Measurements from ENCODE around the gene RNU1-4. TPM values are rescaled to one million over a fixed set of nuclear protein-coding genes. Genes with fewer than 3 reads are reported as not detected.
A peak's percentile ranks its signal among the peaks of the same experiment; 100 is the strongest.
"Not testable (repeated sequence)": the region's sequence is repeated elsewhere in the genome, so short reads cannot be mapped to it uniquely, and the experiment has no call there.

Gene RNU1-4
- total RNA-seq, 1 donor from 2014 or later = 2,859 TPM

- H3K9me3 Mint-ChIP-seq (ENCODE audit: unreplicated experiment); H3K4me3 Mint-ChIP-seq (ENCODE audit: unreplicated experiment); H3K4me1 Mint-ChIP-seq (ENCODE audit: unreplicated experiment); H3K27me3 Mint-ChIP-seq (ENCODE audit: unreplicated experiment); DNase-seq (ENCODE audit: extremely low spot score, unreplicated experiment); H3K36me3 Mint-ChIP-seq (ENCODE audit: unreplicated experiment); H3K27ac Mint-ChIP-seq (ENCODE audit: unreplicated experiment): not testable (repeated sequence)
These were observed 9.9 kb downstream of the RNU1-4 start for GRCh38 chr1:16749910-16750888.

- not testable (repeated sequence) for H3K9me3 Mint-ChIP-seq (ENCODE audit: unreplicated experiment); H3K27me3 Mint-ChIP-seq (ENCODE audit: unreplicated experiment); DNase-seq (ENCODE audit: extremely low spot score, unreplicated experiment); H3K4me3 Mint-ChIP-seq (ENCODE audit: unreplicated experiment); H3K4me1 Mint-ChIP-seq (ENCODE audit: unreplicated experiment); H3K27ac Mint-ChIP-seq (ENCODE audit: unreplicated experiment); H3K36me3 Mint-ChIP-seq (ENCODE audit: unreplicated experiment)
These were observed 12.5 kb downstream of the RNU1-4 start for GRCh38 chr1:16752770-16753169.

- not testable (repeated sequence) for H3K9me3 Mint-ChIP-seq (ENCODE audit: unreplicated experiment); DNase-seq (ENCODE audit: extremely low spot score, unreplicated experiment); H3K4me1 Mint-ChIP-seq (ENCODE audit: unreplicated experiment); H3K4me3 Mint-ChIP-seq (ENCODE audit: unreplicated experiment); H3K27ac Mint-ChIP-seq (ENCODE audit: unreplicated experiment); H3K27me3 Mint-ChIP-seq (ENCODE audit: unreplicated experiment); H3K36me3 Mint-ChIP-seq (ENCODE audit: unreplicated experiment)
These were observed 15.1 kb downstream of the RNU1-4 start for GRCh38 chr1:16755385-16755784.

GRCh38 chr1:16755932-16756331 is 15.6 kb downstream of the RNU1-4 start:
- H3K27ac Mint-ChIP-seq (ENCODE audit: unreplicated experiment); H3K4me3 Mint-ChIP-seq (ENCODE audit: unreplicated experiment); H3K36me3 Mint-ChIP-seq (ENCODE audit: unreplicated experiment): not testable (repeated sequence)

GRCh38 chr1:16757574-16757973 is 17.3 kb downstream of the RNU1-4 start:
- not testable (repeated sequence) for H3K27ac Mint-ChIP-seq (ENCODE audit: unreplicated experiment); H3K36me3 Mint-ChIP-seq (ENCODE audit: unreplicated experiment); H3K4me3 Mint-ChIP-seq (ENCODE audit: unreplicated experiment); H3K27me3 Mint-ChIP-seq (ENCODE audit: unreplicated experiment); DNase-seq (ENCODE audit: extremely low spot score, unreplicated experiment); H3K4me1 Mint-ChIP-seq (ENCODE audit: unreplicated experiment); H3K9me3 Mint-ChIP-seq (ENCODE audit: unreplicated experiment)

More at GRCh38 chr1:16755932-16756331, 15.6 kb downstream of the RNU1-4 start:
- not testable (repeated sequence) for H3K27me3 Mint-ChIP-seq (ENCODE audit: unreplicated experiment); DNase-seq (ENCODE audit: extremely low spot score, unreplicated experiment); H3K9me3 Mint-ChIP-seq (ENCODE audit: unreplicated experiment); H3K4me1 Mint-ChIP-seq (ENCODE audit: unreplicated experiment)

GRCh38 chr1:16758060-16758459 is 17.7 kb downstream of the RNU1-4 start:
- not testable (repeated sequence) for H3K9me3 Mint-ChIP-seq (ENCODE audit: unreplicated experiment); H3K27ac Mint-ChIP-seq (ENCODE audit: unreplicated experiment); H3K4me1 Mint-ChIP-seq (ENCODE audit: unreplicated experiment); H3K27me3 Mint-ChIP-seq (ENCODE audit: unreplicated experiment); H3K36me3 Mint-ChIP-seq (ENCODE audit: unreplicated experiment); H3K4me3 Mint-ChIP-seq (ENCODE audit: unreplicated experiment)
- DNase-seq (ENCODE audit: extremely low spot score, unreplicated experiment) = peak; percentile 40

- H3K4me3 Mint-ChIP-seq (ENCODE audit: unreplicated experiment); H3K9me3 Mint-ChIP-seq (ENCODE audit: unreplicated experiment); H3K4me1 Mint-ChIP-seq (ENCODE audit: unreplicated experiment); H3K27ac Mint-ChIP-seq (ENCODE audit: unreplicated experiment); H3K27me3 Mint-ChIP-seq (ENCODE audit: unreplicated experiment); H3K36me3 Mint-ChIP-seq (ENCODE audit: unreplicated experiment): not testable (repeated sequence)
- peak; percentile 86 for DNase-seq (ENCODE audit: extremely low spot score, unreplicated experiment)
These were observed 18.8 kb downstream of the RNU1-4 start for GRCh38 chr1:16759041-16759493.

- H3K27me3 Mint-ChIP-seq (ENCODE audit: unreplicated experiment) = not testable (repeated sequence)
- DNase-seq (ENCODE audit: extremely low spot score, unreplicated experiment) = peak; percentile 70
These were observed 19.5 kb downstream of the RNU1-4 start for GRCh38 chr1:16759650-16760455.

GRCh38 chr1:16760456-16760765 is 20.1 kb downstream of the RNU1-4 start:
- H3K4me3 Mint-ChIP-seq (ENCODE audit: unreplicated experiment); H3K9me3 Mint-ChIP-seq (ENCODE audit: unreplicated experiment); H3K36me3 Mint-ChIP-seq (ENCODE audit: unreplicated experiment); H3K27me3 Mint-ChIP-seq (ENCODE audit: unreplicated experiment); H3K27ac Mint-ChIP-seq (ENCODE audit: unreplicated experiment); H3K4me1 Mint-ChIP-seq (ENCODE audit: unreplicated experiment): not testable (repeated sequence)
- DNase-seq (ENCODE audit: extremely low spot score, unreplicated experiment) = peak; percentile 66

More at GRCh38 chr1:16759650-16760455, 19.5 kb downstream of the RNU1-4 start:
- H3K4me1 Mint-ChIP-seq (ENCODE audit: unreplicated experiment); H3K27ac Mint-ChIP-seq (ENCODE audit: unreplicated experiment); H3K9me3 Mint-ChIP-seq (ENCODE audit: unreplicated experiment); H3K36me3 Mint-ChIP-seq (ENCODE audit: unreplicated experiment); H3K4me3 Mint-ChIP-seq (ENCODE audit: unreplicated experiment): not testable (repeated sequence)

- not testable (repeated sequence) for H3K36me3 Mint-ChIP-seq (ENCODE audit: unreplicated experiment); H3K27ac Mint-ChIP-seq (ENCODE audit: unreplicated experiment); H3K9me3 Mint-ChIP-seq (ENCODE audit: unreplicated experiment); H3K4me1 Mint-ChIP-seq (ENCODE audit: unreplicated experiment); H3K4me3 Mint-ChIP-seq (ENCODE audit: unreplicated experiment)
- H3K27me3 Mint-ChIP-seq (ENCODE audit: unreplicated experiment) = peaks cover 10% of the 10 kb centered on the region
- DNase-seq (ENCODE audit: extremely low spot score, unreplicated experiment) = peak; percentile 85
These were observed 20.5 kb downstream of the RNU1-4 start for GRCh38 chr1:16760801-16761200.

- not testable (repeated sequence) for H3K36me3 Mint-ChIP-seq (ENCODE audit: unreplicated experiment); H3K4me1 Mint-ChIP-seq (ENCODE audit: unreplicated experiment); H3K4me3 Mint-ChIP-seq (ENCODE audit: unreplicated experiment); H3K9me3 Mint-ChIP-seq (ENCODE audit: unreplicated experiment)
- Mint-ChIP-seq H3K27ac (ENCODE audit: unreplicated experiment) (peak overlapping the region; percentile 3), H3K27me3 (ENCODE audit: unreplicated experiment) (peaks cover 12% of the 10 kb centered on the region)
- DNase-seq (ENCODE audit: extremely low spot score, unreplicated experiment) = peak; percentile 86
These were observed 24.0 kb downstream of the RNU1-4 start for GRCh38 chr1:16764248-16764819.

Data from osteocyte (in vitro differentiated cells).